Measurements from ENCODE around the gene ZNF609.

DNA sequence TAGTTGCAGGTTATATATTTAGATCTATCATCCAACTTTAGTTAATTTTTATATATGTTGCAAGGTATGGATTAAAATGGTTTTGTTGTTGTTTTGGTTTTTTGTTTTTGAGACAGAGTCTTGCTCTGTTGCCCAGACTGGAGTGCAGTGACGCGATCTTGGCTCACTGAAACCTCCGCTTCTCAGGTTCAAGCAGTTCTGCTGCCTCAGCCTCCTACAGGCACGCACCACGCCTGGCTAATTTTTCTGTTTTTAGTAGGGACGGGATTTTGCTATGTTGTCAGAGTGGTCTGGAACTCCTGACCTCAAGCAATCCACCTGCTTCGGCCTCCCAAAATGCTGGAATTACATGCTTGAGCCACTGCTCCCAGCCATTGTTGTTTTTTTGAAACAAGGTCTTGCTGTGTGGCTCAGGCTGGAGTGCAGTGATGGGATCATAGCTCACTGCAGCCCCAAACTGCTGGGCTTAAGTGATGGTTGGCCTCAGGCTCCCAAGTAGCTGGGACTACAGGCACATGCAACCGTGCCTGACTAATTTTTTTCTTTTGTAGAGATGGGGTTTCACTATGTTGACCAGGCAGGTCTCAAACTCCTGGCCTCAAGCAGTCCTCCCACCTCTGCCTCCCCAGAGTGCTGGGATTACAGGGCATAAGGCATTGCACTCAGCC is 92.0 kb downstream of the ZNF609 start:
- TF ChIP-seq ZNF8 (CRISPR knock-in tag; IDR thresholded peaks at IDR 0.05) (no peak), ISL1 (CRISPR knock-in tag; IDR thresholded peaks at IDR 0.05) (no peak)

Measured in SK-N-SH treated with all-trans-retinoic acid at 6 μM for 48 hours (cell line).